Adrenal gland (tissue), 12 donors: ENCODE data around the gene PTGFRN. TPM values are rescaled to one million over a fixed set of nuclear protein-coding genes. Genes with fewer than 3 reads are reported as not detected.
A peak's percentile ranks its signal among the peaks of the same experiment; 100 is the strongest.

ENCODE experiments used
- DNase-seq, 7 donors: peaks; one replicate each; pipeline ENCODE4 v3.0.0-alpha.2; 2019 to 2020
- H3K27ac ChIP-seq, 5 donors: fragments of 200-600 bp; sonication (generic) in 4 of 5; 1 replicate in 3 of 5; 2 replicates in 2 of 5; pipeline versions ENCODE4 v1.5.1 to v1.8.0; 2016 to 2020; ENCODE audit warnings: mild to moderate bottlenecking in 1 of 5
- H3K27me3 ChIP-seq: fragments of 200-600 bp; 2 replicates; pipeline ENCODE4 v1.8.0; 2021
- H3K36me3 ChIP-seq, 2 donors: fragments of 200-600 bp; replicated peaks in 1 of 2; 1 replicate in 1 of 2; 2 replicates in 1 of 2; pipeline versions ENCODE4 v1.5.1 to v1.8.0; 2018 to 2022
- H3K4me1 ChIP-seq, 2 donors: fragments of 200-600 bp; replicated peaks in 1 of 2; 1 replicate in 1 of 2; 2 replicates in 1 of 2; pipeline versions ENCODE4 v1.5.1 to v1.8.0; 2018 to 2021
- H3K4me3 ChIP-seq, 4 donors: fragments of 200-600 bp; sonication (generic) in 3 of 4; one replicate each; pipeline ENCODE4 v1.5.1; 2016 to 2018
- H3K9me3 ChIP-seq, 3 donors: fragments of 200-600 bp; sonication (generic) in 1 of 3; replicated peaks in 1 of 3; 1 replicate in 2 of 3; 2 replicates in 1 of 3; pipeline versions ENCODE4 v1.5.1 to v1.8.0; 2016 to 2021
- POLR2A ChIP-seq, 2 donors: fragments of 450-650 bp; IDR thresholded peaks; one replicate each; pipeline ENCODE4 v1.6.1; 2017; ENCODE audit warnings: antibody characterized with exemption in 2 of 2, mild to moderate bottlenecking in 2 of 2, moderate library complexity in 1 of 2
- WGBS, 4 donors: extraction: QIAGEN DNeasy Blood & Tissue Kit in 2 of 4; methylation state at CpG; one replicate each; pipeline versions ENCODE4 v1.1.5 to v1.1.7; 2013 to 2017; 5-methylcytosine and 5-hydroxymethylcytosine counted together
- intact Hi-C, 2 donors: fragments of 100-400 bp; cut with DNase I; formaldehyde crosslinking; loops; one replicate each; pipeline versions ENCODE4 v1.14.1 to v1.15.0; 2022 to 2023
- polyA plus RNA-seq, 3 donors: library from polyadenylated mRNA; stranded (reverse); fragments of 200-250 nt in 2 of 3; fragments of 350-450 nt in 1 of 3; fragmentation: Illumina TruSeq in 1 of 3; extraction: RNeasy Lipid Tissue Mini Kit (QIAGEN cat#74804) in 1 of 3; gene quantifications; one replicate each; pipeline ENCODE4 v1.2.3, GENCODE V29; 2013 to 2014
- total RNA-seq, 9 donors: library from RNA; depleted of rRNA in 4 of 9; stranded (reverse); fragments of >200 nt in 4 of 9; fragments of 120-200 nt in 1 of 9; fragmentation: NEBNext Ultra II Directional in 1 of 9; extraction: Animal tissue kit (Norgen Biotek cat#: 25700) in 1 of 9; gene quantifications; one replicate each; pipeline versions ENCODE4 v1.1.0 to v1.2.4, GENCODE V29; 2013 to 2023
- TF ChIP-seq, protein P1 (sequence below), 6 experiments: fragments of 450-650 bp in 4 of 6; fragments of 200-600 bp in 2 of 6; sonication (generic) in 1 of 6; IDR thresholded peaks; 1 replicate in 5 of 6; 2 replicates in 1 of 6; pipeline versions ENCODE4 v1.5.1 to v1.8.0; 2016 to 2021; ENCODE audit warnings: antibody characterized with exemption in 6 of 6, mild to moderate bottlenecking in 2 of 6, moderate library complexity in 1 of 6
- donor health status: healthy with polysubstance abuse.
- donor health status: Bipolar disorder and iron deficiency.
- donor health status: DM: yes; HTN: yes; CAD: no.
- donor health status: DM: no; HTN: no; CAD: no.
- donor health status: DM: no; HTN: no; CAD: no.
- donor health status: DM: yes; HTN: yes; CAD: no.

Gene PTGFRN
- total and polyA plus RNA-seq, 12 donors: 63.3 to 173 (median 67.4) TPM

DNA sequence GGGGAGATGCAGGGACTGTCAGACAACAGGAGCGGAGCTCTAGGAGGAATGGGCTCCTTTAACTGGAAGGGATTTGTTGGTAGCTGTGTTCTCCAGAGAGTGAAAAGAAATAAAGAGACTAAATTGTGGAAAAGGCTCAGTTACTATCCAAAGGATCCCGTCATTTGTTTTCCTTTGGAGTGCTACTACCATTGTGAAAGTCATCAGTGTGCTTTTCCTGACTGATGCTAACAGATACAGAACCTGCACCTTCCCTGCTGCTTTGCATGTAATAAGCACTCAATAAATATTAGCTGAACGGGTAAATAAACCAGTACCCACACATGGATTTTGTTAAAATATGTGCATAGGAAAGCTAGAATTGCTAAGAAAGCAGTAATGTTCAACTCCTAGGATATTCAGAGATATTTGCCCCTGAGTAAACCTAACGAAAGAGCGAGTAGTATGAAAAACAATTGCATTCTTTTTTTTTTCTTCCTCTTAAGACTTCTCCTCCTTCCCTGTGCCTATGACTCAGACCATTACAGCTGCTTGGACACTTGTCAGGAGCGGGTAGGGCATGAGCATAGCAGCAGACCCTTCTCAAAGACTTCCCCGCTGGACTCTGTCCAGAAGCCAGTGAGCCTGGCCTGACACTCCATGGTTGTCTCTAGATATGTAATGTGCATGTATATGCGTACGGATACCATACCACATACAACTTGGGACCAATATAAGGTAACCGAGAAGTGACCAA is 41.7 kb downstream of the PTGFRN start:
- WGBS, 4 donors: 59 to 68% (median 61%) methylated on average over 10 of the region's 10 CpGs
- intact Hi-C loops: no loop called here
- peak overlapping the region; percentile 51 to 80 (median 70) for H3K27ac ChIP-seq
- H3K4me3 ChIP-seq: no peak overlapping the region
- H3K27me3 ChIP-seq: no peaks in the 10 kb centered on the region
- DNase-seq: peak; percentile 44 to 82 (median 71)
- peaks cover 0 to 6% of the 10 kb centered on the region in 2 donors for H3K36me3 ChIP-seq
- no peak for TF ChIP-seq POLR2A (IDR thresholded peaks at IDR 0.05)
- TF ChIP-seq, protein P1, sequence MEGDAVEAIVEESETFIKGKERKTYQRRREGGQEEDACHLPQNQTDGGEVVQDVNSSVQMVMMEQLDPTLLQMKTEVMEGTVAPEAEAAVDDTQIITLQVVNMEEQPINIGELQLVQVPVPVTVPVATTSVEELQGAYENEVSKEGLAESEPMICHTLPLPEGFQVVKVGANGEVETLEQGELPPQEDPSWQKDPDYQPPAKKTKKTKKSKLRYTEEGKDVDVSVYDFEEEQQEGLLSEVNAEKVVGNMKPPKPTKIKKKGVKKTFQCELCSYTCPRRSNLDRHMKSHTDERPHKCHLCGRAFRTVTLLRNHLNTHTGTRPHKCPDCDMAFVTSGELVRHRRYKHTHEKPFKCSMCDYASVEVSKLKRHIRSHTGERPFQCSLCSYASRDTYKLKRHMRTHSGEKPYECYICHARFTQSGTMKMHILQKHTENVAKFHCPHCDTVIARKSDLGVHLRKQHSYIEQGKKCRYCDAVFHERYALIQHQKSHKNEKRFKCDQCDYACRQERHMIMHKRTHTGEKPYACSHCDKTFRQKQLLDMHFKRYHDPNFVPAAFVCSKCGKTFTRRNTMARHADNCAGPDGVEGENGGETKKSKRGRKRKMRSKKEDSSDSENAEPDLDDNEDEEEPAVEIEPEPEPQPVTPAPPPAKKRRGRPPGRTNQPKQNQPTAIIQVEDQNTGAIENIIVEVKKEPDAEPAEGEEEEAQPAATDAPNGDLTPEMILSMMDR (IDR thresholded peaks at IDR 0.05): no peak
- peaks cover 32 to 50% of the 10 kb centered on the region in 2 donors for H3K4me1 ChIP-seq
- no peaks in the 10 kb centered on the region for H3K9me3 ChIP-seq

DNA sequence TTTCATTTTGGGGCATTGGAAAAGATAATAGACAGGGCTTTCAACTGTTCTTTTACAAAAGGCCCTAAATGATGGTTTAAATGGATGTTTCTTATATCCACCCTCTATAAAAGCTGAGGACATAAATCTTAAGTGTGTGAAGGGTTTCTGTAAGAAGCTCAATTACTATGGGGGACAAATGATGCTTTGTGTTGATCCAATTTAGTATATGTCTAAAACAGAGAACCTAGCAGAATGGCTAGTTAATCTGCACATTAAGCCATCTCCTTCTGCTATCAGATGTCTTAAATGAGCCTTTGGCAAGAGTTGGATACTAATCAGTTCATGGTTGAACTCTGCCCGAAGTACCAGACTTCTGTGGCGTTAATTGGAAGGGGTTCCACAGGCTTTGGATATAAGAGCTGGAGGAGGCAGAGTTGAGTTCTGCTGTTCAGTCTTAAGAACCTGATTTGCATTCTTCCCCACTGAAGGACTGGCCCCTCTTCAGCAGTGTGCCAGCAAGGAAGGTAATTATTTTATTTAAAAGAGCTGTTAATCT is 43.1 kb downstream of the PTGFRN start:
- Histone ChIP-seq H3K4me1 (peaks cover 32 to 46% of the 10 kb centered on the region in 2 donors), H3K36me3 (peaks cover 0 to 6% of the 10 kb centered on the region in 2 donors), H3K4me3 (no peak overlapping the region), H3K9me3 (no peaks in the 10 kb centered on the region), H3K27me3 (no peaks in the 10 kb centered on the region), H3K27ac (no peak overlapping the region)
- 88 to 100% (median 92%) methylated on average over 2 of the region's 2 CpGs for WGBS, 4 donors
- intact Hi-C loops: no loop called here
- DNase-seq: no peak
- TF ChIP-seq, protein P1 (IDR thresholded peaks at IDR 0.05): no peak
- no peak for TF ChIP-seq POLR2A (IDR thresholded peaks at IDR 0.05)

DNA sequence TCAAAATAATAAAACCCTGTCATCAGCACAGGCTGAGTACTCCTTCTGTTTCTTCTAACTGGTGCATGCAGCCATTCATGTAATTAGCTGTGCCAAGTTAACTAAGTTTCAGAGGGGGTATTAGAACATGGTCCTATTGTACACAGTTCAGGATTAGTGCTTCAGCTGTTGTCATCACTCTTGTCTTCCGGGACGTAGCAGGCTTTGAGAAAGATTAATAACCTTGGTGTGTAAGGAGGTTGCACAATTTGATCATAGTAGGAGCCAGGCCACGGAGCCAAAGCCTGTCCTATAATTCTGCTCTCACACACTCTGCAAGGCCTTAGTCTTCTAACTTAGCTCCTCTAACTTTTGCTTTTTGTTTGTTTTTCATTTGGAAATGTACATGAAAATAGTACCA is 44.7 kb downstream of the PTGFRN start:
- 25 to 37% (median 31%) methylated on average over 3 of the region's 3 CpGs for WGBS, 4 donors
- Histone ChIP-seq H3K4me1 (peaks cover 26 to 40% of the 10 kb centered on the region in 2 donors), H3K9me3 (no peaks in the 10 kb centered on the region), H3K36me3 (peaks cover 0 to under 1% of the 10 kb centered on the region in 2 donors), H3K27me3 (no peaks in the 10 kb centered on the region), H3K4me3 (no peak overlapping the region), H3K27ac (peak overlapping the region in 3 of 5 donors; percentile 22 to 50 (median 45))
- peak in 6 of 7 donors; percentile 53 to 85 (median 72) for DNase-seq
- TF ChIP-seq POLR2A (IDR thresholded peaks at IDR 0.05): peak in 1 of 2 donors; percentile 31
- TF ChIP-seq, protein P1 (IDR thresholded peaks at IDR 0.05): no peak
- intact Hi-C loops: no loop called here

DNA sequence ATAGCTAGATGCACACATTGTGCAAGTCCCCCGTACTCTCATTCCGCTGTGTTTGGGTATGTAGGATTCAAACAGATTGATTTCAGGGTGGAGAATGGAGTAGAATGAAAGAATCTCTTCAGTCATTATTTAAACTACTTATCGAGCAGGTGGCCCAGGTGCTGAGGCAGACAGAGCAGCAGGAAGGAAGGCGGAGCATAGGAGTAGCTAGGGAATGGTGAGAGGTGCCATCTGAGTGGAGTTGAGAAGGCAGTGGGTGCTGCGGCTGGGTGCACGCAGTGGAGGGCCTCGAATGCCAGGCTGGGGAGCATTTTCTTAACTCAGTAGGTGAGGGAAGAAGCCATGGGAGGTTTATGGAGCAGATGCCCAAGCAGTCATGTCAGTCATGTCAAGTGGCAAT is 46.7 kb downstream of the PTGFRN start:
- DNase-seq: no peak
- intact Hi-C loops: no loop called here
- Histone ChIP-seq H3K27ac (no peak overlapping the region), H3K36me3 (peaks cover 0 to 3% of the 10 kb centered on the region in 2 donors), H3K4me3 (no peak overlapping the region), H3K4me1 (peaks cover 9 to 22% of the 10 kb centered on the region in 2 donors), H3K9me3 (no peaks in the 10 kb centered on the region), H3K27me3 (no peaks in the 10 kb centered on the region)
- TF ChIP-seq, protein P1 (IDR thresholded peaks at IDR 0.05): no peak
- TF ChIP-seq POLR2A (IDR thresholded peaks at IDR 0.05): no peak
- WGBS, 4 donors: 97 to 98% (median 97%) methylated on average over 7 of the region's 7 CpGs
